Mesendoderm (in vitro differentiated cells): ENCODE data around the gene TIGD1.

Source experiments
- DNase-seq: peaks from one replicate; pipeline ENCODE4 v3.0.0; 2013
- H2AK5ac ChIP-seq: 2 replicates; pipeline ENCODE4 v1.6.1; 2013; ENCODE audit warnings: low read length, inconsistent platforms
- H2BK120ac ChIP-seq: 2 replicates; pipeline ENCODE4 v1.6.1; 2013; ENCODE audit warnings: low read depth, mild to moderate bottlenecking, low read length, moderate library complexity, mixed read lengths
- H2BK15ac ChIP-seq: replicated peaks from 2 replicates; pipeline ENCODE4 v1.6.1; 2013; ENCODE audit warnings: low read depth, mild to moderate bottlenecking, moderate library complexity
- H2BK5ac ChIP-seq: 2 replicates; pipeline ENCODE4 v1.6.1; 2013; ENCODE audit warnings: low read length, inconsistent platforms
- H3K18ac ChIP-seq: 2 replicates; pipeline ENCODE4 v1.6.1; 2013; ENCODE audit warnings: mild to moderate bottlenecking, low read length, mixed read lengths
- H3K23ac ChIP-seq: one replicate; pipeline ENCODE4 v1.6.1; 2013; ENCODE audit warnings: low read length
- H3K27ac ChIP-seq: 2 replicates; pipeline ENCODE4 v1.5.1; 2013; ENCODE audit warnings: low read depth, mild to moderate bottlenecking, inconsistent platforms, low read length, moderate library complexity
- H3K27me3 ChIP-seq: 2 replicates; pipeline ENCODE4 v1.6.1; 2013; ENCODE audit warnings: low read length, control low read depth, mild to moderate bottlenecking, inconsistent platforms; ENCODE audit not compliant: insufficient read depth, poor library complexity
- H3K36me3 ChIP-seq: 2 replicates; pipeline ENCODE4 v1.6.1; 2013; ENCODE audit warnings: low read length, inconsistent platforms; ENCODE audit not compliant: control insufficient read depth, insufficient read depth
- H3K4ac ChIP-seq: one replicate; pipeline ENCODE4 v1.6.1; 2013; ENCODE audit warnings: low read depth, mild to moderate bottlenecking, low read length, moderate library complexity
- H3K4me1 ChIP-seq: 2 replicates; pipeline ENCODE4 v1.6.1; 2013; ENCODE audit warnings: low read depth, low read length, inconsistent platforms; ENCODE audit not compliant: control insufficient read depth
- H3K4me2 ChIP-seq: 2 replicates; pipeline ENCODE4 v1.6.1; 2013; ENCODE audit warnings: low read length
- H3K4me3 ChIP-seq: 2 replicates; pipeline ENCODE4 v1.5.1; 2013; ENCODE audit warnings: mild to moderate bottlenecking, low read length
- H3K56ac ChIP-seq: one replicate; pipeline ENCODE4 v1.6.1; 2013; ENCODE audit warnings: low read length
- H3K79me1 ChIP-seq: 2 replicates; pipeline ENCODE4 v1.6.1; 2013; ENCODE audit warnings: low read length, inconsistent platforms
- H3K79me2 ChIP-seq: 2 replicates; pipeline ENCODE4 v1.6.1; 2013; ENCODE audit warnings: mild to moderate bottlenecking, low read length; ENCODE audit not compliant: control insufficient read depth, insufficient read depth
- H3K9ac ChIP-seq: 2 replicates; pipeline ENCODE4 v1.6.1; 2013; ENCODE audit warnings: low read length, inconsistent platforms
- H4K5ac ChIP-seq: one replicate; pipeline ENCODE4 v1.6.1; 2013; ENCODE audit warnings: low read length
- H4K8ac ChIP-seq: one replicate; pipeline ENCODE4 v1.6.1; 2013; ENCODE audit warnings: low read depth, mild to moderate bottlenecking, control low read depth, low read length, moderate library complexity
- WGBS: extraction: QIAGEN DNeasy Blood & Tissue Kit; methylation state at CpG from one replicate; pipeline ENCODE4 v1.1.7; 2013; ENCODE audit warnings: low lambda C conversion rate, missing lambda C conversion rate; ENCODE audit not compliant: insufficient coverage; ENCODE audit errors: extremely low coverage; 5-methylcytosine and 5-hydroxymethylcytosine counted together

TIGD1 gene

DNA sequence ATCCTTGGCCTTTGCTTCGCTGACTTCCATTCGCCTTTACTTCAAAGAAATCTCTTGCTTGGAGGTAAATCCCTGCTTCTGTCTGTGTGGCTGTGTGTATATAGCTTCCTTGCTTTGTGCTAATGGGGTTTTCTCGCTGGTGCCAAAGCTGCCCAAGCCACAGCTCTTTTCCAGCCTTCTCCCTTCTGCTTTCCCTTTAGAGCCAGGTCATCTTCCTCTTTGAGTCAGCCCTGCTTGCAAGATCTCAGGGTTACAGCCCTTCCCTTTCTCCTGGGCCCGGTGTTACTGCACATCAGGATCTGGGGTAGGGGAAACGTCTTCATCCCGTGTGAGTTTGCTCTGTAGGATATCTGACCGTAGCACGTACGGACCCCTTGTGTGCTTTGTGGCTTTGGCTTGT is 19.2 kb upstream of the TIGD1 start:
- no peaks in the 10 kb centered on the region for H3K79me2 ChIP-seq
- H3K4me1 ChIP-seq = no peaks in the 10 kb centered on the region
- H3K4me2 ChIP-seq = no peak overlapping the region
- no peaks in the 10 kb centered on the region for H3K27me3 ChIP-seq
- no peak overlapping the region for H3K23ac ChIP-seq
- no peak overlapping the region for H3K27ac ChIP-seq
- no peak overlapping the region for H3K56ac ChIP-seq
- no peak overlapping the region for H2BK120ac ChIP-seq
- H2AK5ac ChIP-seq = no peak overlapping the region
- H2BK5ac ChIP-seq = no peak overlapping the region
- H3K4ac ChIP-seq = no peak overlapping the region
- no peak overlapping the region for H4K5ac ChIP-seq
- H3K36me3 ChIP-seq = peaks cover 22% of the 10 kb centered on the region
- DNase-seq = no peak
- no peak overlapping the region for H3K9ac ChIP-seq
- H3K79me1 ChIP-seq = no peaks in the 10 kb centered on the region
- no peak overlapping the region for H3K4me3 ChIP-seq
- H3K18ac ChIP-seq = no peak overlapping the region
- H4K8ac ChIP-seq = no peak overlapping the region
- WGBS = no CpG with 5 or more reads among the region's 9 CpGs
- H2BK15ac ChIP-seq = no peak overlapping the region

DNA sequence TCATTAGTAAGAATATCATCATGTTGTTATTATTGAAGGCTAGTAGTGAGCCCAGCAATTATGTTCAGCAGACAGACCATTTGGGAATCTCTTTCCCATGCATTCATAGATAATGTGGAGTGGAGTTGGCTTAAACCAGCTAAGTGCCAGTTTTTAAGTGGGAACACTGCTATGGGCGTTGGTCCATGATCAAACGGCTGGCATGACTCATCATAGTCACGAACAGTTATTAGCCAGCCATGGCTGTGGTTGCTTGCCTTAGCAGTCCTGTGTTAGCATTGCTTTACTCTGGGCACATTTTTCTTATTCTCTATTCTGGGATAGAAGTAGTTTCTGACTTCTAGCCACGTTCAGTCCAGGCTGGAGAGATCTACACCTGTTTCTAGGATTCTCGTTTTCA is 17.8 kb upstream of the TIGD1 start:
- Histone ChIP-seq H3K27ac (no peak overlapping the region), H3K27me3 (no peaks in the 10 kb centered on the region), H3K36me3 (peaks cover 20% of the 10 kb centered on the region), H3K4me1 (no peaks in the 10 kb centered on the region), H4K5ac (no peak overlapping the region), H3K9ac (no peak overlapping the region), H3K4ac (no peak overlapping the region), H3K79me2 (no peaks in the 10 kb centered on the region), H2BK5ac (no peak overlapping the region), H3K56ac (no peak overlapping the region), H2BK15ac (no peak overlapping the region), H3K79me1 (no peaks in the 10 kb centered on the region), H2BK120ac (no peak overlapping the region), H4K8ac (no peak overlapping the region), H3K4me3 (no peak overlapping the region), H3K4me2 (no peak overlapping the region), H3K23ac (no peak overlapping the region), H3K18ac (no peak overlapping the region), H2AK5ac (no peak overlapping the region)
- WGBS = no CpG with 5 or more reads among the region's 5 CpGs
- no peak for DNase-seq

DNA sequence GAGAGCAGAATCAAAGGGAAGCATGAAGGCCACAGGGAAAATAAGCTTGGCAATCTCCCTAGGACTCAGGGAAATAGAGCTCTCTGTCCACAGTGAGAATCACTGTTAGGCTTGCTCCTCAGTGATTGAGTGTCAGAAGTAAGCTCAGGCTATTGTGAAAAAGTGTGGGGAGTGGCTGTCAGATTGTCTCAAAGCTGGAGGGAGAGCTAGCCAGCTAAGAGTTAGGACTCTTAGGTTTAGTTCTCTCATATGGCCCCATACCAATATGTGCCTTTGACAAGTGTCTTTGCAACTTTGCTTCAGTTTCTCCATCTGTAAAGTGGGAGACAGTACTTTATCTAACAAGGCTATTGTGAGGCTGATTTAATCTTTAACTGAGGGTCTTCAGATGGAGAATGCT is 17.4 kb upstream of the TIGD1 start:
- H3K4ac ChIP-seq = no peak overlapping the region
- no peak overlapping the region for H3K23ac ChIP-seq
- no peak overlapping the region for H3K4me3 ChIP-seq
- no peak overlapping the region for H2BK120ac ChIP-seq
- no peak overlapping the region for H3K9ac ChIP-seq
- H4K5ac ChIP-seq = no peak overlapping the region
- DNase-seq = no peak
- no peaks in the 10 kb centered on the region for H3K27me3 ChIP-seq
- H2AK5ac ChIP-seq = no peak overlapping the region
- no peak overlapping the region for H2BK15ac ChIP-seq
- H3K27ac ChIP-seq = no peak overlapping the region
- H3K79me1 ChIP-seq = no peaks in the 10 kb centered on the region
- H4K8ac ChIP-seq = no peak overlapping the region
- H3K18ac ChIP-seq = no peak overlapping the region
- no peaks in the 10 kb centered on the region for H3K79me2 ChIP-seq
- H3K4me1 ChIP-seq = no peaks in the 10 kb centered on the region
- peaks cover 20% of the 10 kb centered on the region for H3K36me3 ChIP-seq
- H3K56ac ChIP-seq = no peak overlapping the region
- no peak overlapping the region for H2BK5ac ChIP-seq
- H3K4me2 ChIP-seq = no peak overlapping the region

DNA sequence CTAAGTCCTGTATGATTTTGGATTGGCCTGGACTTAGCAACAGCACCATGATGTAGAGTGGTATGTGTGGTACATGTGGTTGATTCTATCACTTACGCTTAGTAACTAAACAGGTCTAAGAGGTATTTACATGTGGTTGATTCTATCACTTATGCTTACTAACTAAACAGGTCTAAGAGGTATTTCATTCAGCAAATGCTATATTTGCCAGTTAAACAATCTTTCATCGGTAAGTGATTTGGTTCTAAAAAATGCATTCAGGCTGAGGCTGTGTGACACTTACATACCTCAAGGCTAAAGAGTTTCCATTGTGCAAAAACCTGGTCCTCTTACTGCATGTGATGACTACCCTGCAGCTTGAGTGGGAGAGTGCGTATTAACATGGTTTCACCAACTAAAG is 13.2 kb upstream of the TIGD1 start:
- Histone ChIP-seq H4K5ac (no peak overlapping the region), H3K56ac (no peak overlapping the region), H3K4ac (no peak overlapping the region), H2AK5ac (no peak overlapping the region), H3K36me3 (peaks cover 10% of the 10 kb centered on the region), H2BK120ac (no peak overlapping the region), H3K4me1 (no peaks in the 10 kb centered on the region), H2BK5ac (no peak overlapping the region), H3K27me3 (no peaks in the 10 kb centered on the region), H3K79me2 (no peaks in the 10 kb centered on the region), H2BK15ac (no peak overlapping the region), H3K4me3 (no peak overlapping the region), H3K4me2 (no peak overlapping the region), H4K8ac (no peak overlapping the region), H3K27ac (no peak overlapping the region), H3K23ac (no peak overlapping the region), H3K18ac (no peak overlapping the region), H3K9ac (no peak overlapping the region), H3K79me1 (no peaks in the 10 kb centered on the region)
- DNase-seq = no peak
- no CpG with 5 or more reads among the region's 3 CpGs for WGBS

DNA sequence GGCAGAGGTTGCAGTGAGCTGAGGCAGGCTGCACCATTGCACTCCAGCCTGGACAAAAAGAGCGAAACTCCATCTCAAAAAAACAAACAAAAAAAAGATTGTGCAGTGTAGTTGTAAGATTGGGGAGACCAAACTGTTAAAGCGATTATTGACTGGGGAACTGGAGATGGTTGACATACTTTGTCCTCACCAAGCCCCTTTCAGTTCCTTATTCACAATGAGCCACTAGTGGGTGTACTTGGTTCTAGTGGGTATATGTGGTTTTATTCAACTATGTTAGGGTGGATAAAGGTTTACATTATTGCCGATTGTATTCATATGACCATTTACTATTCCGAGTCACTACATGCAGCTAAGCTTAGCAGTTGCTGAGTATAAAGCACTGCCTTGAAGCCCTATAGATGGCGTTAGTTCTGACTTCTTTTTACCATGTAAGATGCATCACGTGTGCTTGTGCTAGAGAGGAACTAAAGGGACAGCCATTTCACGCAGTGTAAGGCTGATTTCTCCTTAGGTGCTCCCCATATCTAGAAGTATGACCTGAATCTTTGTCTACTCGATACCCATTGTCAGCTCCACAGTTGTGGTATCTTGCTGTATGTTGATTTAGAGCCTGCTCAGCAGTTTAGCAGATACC is 12.3 kb upstream of the TIGD1 start:
- no CpG with 5 or more reads among the region's 8 CpGs for WGBS
- Histone ChIP-seq H2BK120ac (no peak overlapping the region), H3K4me3 (no peak overlapping the region), H2BK15ac (no peak overlapping the region), H3K4me2 (no peak overlapping the region), H3K4ac (no peak overlapping the region), H3K4me1 (no peaks in the 10 kb centered on the region), H3K27me3 (no peaks in the 10 kb centered on the region), H3K27ac (no peak overlapping the region), H3K79me2 (no peaks in the 10 kb centered on the region), H3K79me1 (no peaks in the 10 kb centered on the region), H2AK5ac (no peak overlapping the region), H3K36me3 (peaks cover 7% of the 10 kb centered on the region), H2BK5ac (no peak overlapping the region), H3K9ac (no peak overlapping the region), H3K23ac (no peak overlapping the region), H4K5ac (no peak overlapping the region), H3K18ac (no peak overlapping the region), H3K56ac (no peak overlapping the region), H4K8ac (no peak overlapping the region)
- DNase-seq = peak; percentile 5

DNA sequence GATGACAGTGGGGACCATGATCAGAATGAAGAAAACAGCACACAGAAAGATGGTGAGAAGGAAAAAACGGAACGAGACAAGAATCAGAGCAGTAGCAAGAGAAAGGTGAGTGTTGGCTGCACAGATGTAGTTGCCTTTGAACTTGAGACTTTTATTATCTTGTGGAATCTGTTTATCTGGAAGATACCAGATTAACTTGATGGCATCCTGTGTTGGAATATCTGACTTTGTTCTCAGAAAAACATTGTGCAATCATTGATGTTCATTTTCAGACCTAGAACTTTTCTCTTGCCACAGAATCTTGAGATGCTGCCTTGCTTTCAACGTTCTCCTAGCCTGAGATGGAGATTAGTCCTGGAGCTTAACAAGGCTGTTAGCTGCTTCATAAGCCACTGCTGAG is 6.1 kb upstream of the TIGD1 start:
- no peak overlapping the region for H2AK5ac ChIP-seq
- no peak overlapping the region for H4K8ac ChIP-seq
- no CpG with 5 or more reads among the region's 3 CpGs for WGBS
- no peak overlapping the region for H2BK5ac ChIP-seq
- peaks cover 19% of the 10 kb centered on the region for H3K79me2 ChIP-seq
- H4K5ac ChIP-seq = no peak overlapping the region
- no peak overlapping the region for H3K4me3 ChIP-seq
- no peak overlapping the region for H3K56ac ChIP-seq
- H3K9ac ChIP-seq = no peak overlapping the region
- H3K23ac ChIP-seq = no peak overlapping the region
- H3K4me2 ChIP-seq = no peak overlapping the region
- H3K18ac ChIP-seq = no peak overlapping the region
- no peak overlapping the region for H3K27ac ChIP-seq
- no peak overlapping the region for H2BK120ac ChIP-seq
- H3K36me3 ChIP-seq = peaks cover 2% of the 10 kb centered on the region
- peaks cover 4% of the 10 kb centered on the region for H3K4me1 ChIP-seq
- H3K79me1 ChIP-seq = peaks cover 18% of the 10 kb centered on the region
- H3K4ac ChIP-seq = no peak overlapping the region
- no peaks in the 10 kb centered on the region for H3K27me3 ChIP-seq
- H2BK15ac ChIP-seq = no peak overlapping the region
- no peak for DNase-seq
